HG03045 (cell line): ENCODE results near the gene TTC39C.
"Not testable (repeated sequence)": the region's sequence is repeated elsewhere in the genome, so short reads cannot be mapped to it uniquely, and the experiment has no call there.

Experiments used
- ATAC-seq: cut with Tn5 transposase; IDR thresholded peaks from one replicate; pipeline ENCODE4 v1.9.1; 2021; ENCODE audit warnings: mild to moderate bottlenecking, moderate library complexity; ENCODE audit not compliant: unreplicated experiment

Gene TTC39C

DNA sequence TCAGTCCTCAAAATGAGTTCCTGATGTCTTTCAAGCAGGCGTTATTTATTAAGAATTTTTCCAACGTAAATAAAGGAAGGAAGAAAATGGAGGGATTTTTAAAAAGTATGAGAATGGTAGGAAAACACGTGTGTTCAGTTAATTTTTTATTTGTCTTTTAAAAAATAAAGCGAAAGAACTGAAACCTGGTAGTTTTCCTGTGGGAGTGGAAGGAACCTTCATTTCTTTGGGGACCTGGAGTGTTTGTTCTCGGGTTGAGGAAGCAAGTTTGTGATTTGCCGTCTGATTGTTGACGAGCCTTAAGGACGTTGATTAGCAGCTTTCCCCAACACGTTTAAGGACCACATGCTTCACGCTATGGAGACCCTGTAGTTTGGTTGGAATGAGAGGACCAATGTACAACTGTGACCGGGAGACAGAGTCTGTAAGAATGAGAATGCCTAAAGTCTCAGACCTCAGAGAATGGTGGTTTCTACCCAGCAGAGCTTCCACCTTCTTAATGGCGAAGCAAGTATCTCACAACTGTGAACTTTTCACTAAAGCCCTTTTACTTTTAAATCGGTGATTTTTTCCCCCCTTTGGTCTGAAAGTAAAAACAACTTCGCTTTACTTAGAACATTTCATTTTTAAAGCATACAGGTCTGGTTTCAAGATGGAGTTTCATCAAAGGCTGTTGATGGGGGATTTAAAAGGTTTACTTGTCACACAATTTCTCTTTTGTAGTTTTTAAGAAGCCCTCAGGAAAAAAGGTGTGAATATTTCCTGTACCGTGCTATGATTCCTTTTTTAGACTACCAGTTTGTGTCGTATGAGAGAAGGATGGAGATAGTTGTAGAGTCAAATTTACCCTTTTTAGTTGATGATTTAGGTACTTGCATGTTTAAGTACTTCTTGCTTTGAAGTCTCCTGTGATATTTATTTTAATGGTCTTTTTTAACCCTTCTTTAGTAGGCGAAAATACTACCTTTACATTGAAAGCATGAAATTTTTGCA, 1.4 kb downstream of the TTC39C start:
- no peak for ATAC-seq

- no peak for ATAC-seq
These were observed 2.1 kb downstream of the TTC39C start for GRCh38 chr18:24016643-24017042.

DNA sequence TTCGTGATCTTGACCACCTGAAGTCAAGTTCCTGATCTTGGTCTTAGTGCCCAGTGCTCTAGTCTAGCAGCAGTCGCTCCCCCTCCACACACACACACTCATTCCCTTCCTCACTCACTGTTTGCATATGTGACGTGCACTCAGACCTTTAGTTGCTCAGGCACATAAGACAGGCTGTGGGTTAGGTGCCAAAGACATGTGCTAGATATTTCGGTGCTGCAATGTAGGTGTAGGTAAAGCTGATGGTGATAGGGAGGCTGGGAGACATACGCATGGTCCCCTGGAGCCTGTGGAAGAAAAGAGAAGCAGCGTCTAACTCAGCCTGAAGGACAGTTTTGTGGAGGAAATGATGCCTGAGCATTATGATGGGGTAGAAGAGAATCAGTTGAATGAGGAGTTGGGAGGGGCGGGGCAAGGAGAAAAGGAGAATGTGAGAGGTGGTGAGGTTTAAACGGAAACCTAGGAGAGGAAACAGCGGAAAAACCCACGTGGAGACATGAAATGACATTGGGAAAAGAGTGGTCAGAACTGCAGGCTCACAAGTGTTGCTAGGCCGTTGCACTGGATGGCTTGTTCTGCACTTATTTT, 3.8 kb downstream of the TTC39C start:
- no peak for ATAC-seq

GRCh38 chr18:24019641-24020331, 5.2 kb downstream of the TTC39C start:
- peak; percentile 86 for ATAC-seq

DNA sequence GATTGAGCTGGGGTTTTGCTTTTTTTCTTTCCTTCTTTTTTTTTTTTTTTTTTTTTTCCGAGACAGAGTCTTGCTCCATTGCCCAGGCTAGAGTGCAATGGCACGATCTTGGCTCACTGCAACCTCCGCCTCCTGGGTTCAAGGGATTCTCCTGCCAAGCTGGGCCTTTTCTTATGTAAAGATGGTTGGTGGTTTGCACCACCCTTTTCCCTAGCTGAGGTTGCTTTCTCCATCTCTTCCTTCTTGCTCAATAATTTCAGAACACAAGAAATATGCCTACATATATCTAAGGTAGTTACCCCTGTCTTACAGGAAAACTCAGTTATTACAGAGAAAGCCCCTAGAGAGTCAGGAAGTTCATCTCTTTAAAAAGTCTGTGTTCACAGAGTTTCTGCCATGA, 7.0 kb downstream of the TTC39C start:
- no peak for ATAC-seq

DNA sequence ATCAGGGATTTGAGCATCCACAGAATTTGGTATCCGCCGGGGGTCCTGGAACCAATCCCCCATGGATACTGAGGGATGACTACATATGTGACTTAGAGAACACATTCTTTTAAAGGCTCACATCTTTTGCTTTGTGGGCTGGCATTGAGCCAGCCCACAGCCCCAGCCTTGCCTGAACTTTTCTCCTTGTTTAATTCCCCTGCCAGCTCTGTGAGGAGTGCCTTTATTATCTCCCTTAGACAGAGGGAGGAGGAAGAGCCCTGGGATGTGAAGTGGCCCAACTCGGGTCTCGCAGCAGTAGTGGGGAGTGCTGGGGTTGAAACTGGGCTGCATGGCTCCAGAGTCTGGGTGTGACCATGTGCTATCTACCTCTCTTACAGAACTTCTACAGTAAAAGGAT, 7.6 kb downstream of the TTC39C start:
- ATAC-seq = no peak

GRCh38 chr18:24023185-24023814, 8.7 kb downstream of the TTC39C start:
- ATAC-seq = no peak

GRCh38 chr18:24024425-24024824, 9.9 kb downstream of the TTC39C start:
- no peak for ATAC-seq

GRCh38 chr18:24026457-24026856, 11.9 kb downstream of the TTC39C start:
- ATAC-seq = no peak

GRCh38 chr18:24027156-24027827, 12.7 kb downstream of the TTC39C start:
- no peak for ATAC-seq

- not testable (repeated sequence) for ATAC-seq
These were observed 14.4 kb downstream of the TTC39C start for GRCh38 chr18:24028946-24029345.

- ATAC-seq = no peak
These were observed 16.8 kb downstream of the TTC39C start for GRCh38 chr18:24031318-24031717.

GRCh38 chr18:24031916-24032315, 17.4 kb downstream of the TTC39C start:
- ATAC-seq = no peak

DNA sequence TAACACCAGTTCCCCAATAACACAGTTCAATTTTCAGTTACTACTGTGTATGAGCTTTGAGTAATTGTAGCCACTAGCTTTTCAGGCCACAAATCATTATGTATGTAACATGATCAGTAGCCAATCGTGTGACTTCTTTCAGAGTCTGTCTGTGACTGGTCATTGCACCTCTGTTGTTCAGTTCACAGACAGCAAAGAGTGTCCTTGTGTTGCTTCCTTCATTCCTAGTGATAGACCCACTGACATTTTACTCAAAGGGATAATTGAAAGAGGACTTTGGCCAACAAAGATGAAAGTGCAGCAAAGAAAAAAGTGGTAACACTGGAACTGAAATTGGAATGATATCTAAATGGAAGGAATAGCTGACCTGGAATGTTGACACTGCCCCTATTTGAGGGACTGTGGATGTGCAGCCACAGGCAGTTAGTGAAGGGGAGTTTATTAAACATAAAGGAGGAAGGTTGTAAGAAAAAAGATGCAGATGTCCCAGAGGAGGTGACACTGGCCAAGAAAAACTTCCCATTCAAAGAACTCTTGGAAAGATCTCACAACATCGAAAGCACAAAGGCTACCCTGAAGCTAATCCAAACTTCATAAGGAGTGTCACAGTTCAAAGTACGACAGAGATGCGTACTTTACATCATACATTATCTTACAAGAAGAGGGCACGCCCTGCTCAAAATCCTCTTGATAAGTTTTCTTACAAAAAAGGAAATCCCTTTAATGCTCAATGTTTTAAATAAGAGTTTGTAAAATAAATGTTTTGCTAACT, 19.3 kb downstream of the TTC39C start:
- no peak for ATAC-seq

DNA sequence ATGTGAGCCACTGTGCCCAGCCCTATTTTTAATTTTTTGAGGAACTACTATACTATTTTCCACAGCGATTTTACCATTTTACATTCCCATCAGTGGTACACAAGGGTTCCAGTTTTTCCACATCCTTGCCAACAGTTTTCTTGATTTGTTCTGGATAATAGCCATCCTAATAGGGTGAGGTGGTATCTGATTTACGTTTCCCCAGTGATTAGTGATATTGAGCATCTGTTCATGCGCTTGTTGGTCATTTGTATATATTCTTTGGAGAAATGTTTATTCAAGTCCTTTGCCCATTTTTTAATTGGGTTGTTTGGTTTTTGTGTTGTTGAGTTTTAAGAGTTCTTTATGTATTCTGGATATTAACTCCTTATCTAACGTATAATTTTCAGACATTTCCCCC, 20.8 kb downstream of the TTC39C start:
- ATAC-seq = no peak

DNA sequence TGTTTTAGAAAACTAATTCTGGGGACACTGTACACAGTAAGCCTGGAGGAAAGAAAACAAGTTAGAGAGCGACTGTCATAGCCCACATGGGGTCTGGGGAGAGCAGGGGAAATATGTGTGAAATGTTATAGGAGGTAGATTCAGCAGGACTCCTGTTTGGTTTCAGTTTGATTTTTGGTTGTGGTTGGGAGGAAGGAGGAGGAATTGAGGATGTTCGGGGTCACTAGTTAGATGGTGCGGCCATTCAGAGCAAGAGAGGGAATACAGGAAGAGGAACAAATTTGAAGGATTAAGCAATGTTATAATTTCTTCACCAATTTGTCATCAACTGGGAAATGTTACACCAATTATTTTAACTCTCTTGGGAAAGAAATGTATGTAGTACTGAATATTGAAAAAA, 25.1 kb downstream of the TTC39C start:
- ATAC-seq = no peak

DNA sequence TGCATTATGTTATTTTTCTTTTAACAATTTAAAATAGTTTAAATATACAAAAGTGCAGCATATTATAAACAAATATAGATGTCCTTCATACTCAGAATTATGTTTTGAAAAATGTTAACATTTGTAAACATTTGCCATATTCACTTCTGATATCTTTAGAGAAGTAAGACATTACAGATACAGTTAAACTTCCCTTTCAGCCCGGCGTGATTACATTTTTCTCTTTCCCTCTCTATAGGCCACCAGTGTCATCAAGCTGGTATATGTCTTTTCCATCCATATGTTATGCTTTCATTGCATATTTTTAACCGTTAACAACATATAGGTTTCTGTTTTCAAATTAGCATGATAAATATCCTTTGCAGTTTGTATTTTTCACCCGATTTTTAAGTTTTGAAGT, 27.1 kb downstream of the TTC39C start:
- ATAC-seq = no peak

DNA sequence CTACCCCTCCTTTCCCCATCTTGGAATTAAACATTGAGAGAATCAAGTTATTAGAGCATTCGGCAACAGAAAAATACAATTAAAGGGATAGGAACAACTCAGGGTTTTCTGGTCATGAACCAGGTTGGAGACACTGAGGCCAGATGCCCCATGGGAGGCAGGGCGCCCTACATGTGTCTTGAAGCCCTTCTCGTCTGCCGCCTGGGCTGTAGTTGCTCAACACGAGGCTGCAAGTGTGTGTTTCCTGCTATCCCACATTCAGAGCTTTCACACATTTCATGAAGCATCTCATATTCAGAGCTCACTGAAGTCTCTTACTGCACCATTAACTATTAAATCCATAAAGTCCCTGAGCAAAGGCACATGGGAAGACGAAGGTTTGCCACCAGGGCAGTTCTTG, 28.8 kb downstream of the TTC39C start:
- ATAC-seq = no peak

DNA sequence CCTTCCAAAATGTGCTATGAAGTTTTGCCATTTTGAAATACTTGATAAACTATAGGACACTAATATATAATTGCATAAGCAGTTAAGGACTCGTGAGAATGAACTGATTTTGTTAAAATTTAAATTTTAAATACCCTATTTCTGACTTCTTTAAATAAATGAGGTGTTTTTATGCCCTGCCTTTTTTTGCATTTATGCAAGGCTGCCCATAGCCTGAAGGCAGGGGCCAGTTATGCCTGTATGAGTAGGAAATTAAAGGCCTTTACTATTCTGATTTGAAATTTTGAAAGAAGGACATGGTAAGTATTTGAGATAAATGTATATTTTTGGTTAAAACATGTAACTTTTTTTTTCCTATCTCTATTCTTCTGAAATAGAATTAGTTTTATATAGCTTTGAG, 33.7 kb downstream of the TTC39C start:
- no peak for ATAC-seq

DNA sequence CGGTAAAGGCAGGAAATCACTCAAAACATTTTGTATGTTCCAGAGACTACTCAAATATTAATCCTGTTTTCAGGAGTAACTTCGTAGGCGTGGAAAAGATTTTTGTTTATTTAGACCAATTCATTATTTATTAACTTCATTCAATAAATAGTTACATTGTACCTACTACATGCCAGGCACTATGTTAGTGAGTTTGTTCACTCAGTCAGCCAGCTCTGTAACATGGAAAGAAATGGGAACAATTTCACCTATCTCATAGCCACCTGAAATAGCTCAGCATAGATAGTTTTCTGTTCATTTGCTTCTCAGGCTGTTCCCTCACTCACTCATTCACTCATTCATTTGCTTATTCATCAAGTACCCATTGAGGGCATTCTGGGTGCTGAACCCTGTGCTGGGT, 34.6 kb downstream of the TTC39C start:
- ATAC-seq = no peak
